Measurements from ENCODE around the gene TCF4.
A peak's percentile ranks its signal among the peaks of the same experiment; 100 is the strongest.

The TCF4 gene

DNA sequence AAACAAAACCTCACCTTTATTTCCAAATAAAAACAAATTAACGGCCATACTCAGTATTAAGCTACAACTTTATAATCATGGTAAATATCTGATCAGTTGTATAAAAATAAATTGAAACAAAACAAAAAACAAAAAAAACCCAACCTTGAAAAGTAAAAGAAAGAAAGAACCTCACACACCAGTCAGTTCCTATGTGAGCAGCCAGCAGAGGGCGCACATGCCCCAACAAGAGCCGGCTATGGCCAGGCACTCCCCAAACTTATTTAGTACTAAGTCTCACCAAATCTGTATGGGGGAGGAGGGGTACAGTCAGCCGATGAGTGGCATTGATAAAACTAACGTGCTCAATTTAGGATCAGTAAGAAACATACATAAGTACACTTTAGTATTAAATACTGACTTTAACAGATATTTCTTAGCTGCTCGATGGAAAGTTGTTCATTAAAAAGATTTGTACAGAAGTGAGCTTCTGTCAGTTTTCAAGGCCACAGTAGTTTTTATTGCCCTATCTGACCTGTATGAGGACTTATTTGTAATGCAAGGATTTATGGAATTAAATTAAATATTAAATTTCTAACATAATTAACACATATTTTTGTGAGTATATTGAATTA lies 172.6 kb downstream of the TCF4 start:
- DNase-seq (ENCODE audit: low read depth in 2 of 3, low spot score in 1 of 3), result peak; percentile 51 to 72 (median 64)

DNA sequence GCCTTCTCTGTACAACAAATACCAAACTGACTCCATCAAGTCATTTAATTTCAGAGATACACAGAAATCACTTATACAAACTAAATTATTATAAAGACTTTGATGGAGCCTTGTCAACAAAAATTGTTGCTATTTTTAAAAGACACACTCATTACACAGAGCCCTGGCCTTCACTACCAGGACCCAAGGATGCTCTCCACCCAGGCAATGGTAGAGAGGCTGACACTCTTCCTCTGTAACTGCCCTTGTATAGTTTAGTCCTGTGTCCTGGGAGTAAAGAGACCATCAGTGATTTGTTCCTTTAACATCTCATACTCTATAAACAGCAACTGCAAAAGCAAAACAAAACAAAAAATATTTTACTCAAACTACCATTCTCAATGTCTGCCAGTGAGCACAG lies 173.5 kb downstream of the TCF4 start:
- no peak for DNase-seq (ENCODE audit: low read depth in 2 of 3, low spot score in 1 of 3)

DNA sequence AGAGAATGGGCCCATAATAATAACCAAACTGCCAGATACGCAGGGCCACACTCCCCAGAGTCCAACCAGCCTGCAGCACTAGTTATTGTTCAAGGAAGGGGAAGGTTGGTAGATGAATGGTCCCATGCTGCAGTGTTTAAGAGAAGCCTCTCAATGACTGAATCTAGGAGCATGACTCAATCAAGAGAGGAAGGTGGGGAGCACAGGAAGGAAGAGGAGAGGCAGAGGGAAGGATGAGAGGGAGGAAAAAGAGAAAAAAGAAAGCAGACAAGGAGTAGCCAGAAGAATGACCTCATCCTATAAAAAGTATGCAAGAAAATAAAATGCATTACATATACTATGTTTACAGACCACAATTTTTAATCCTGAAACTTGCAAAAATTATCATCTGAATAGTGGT lies 174.5 kb downstream of the TCF4 start:
- no peak for DNase-seq (ENCODE audit: low read depth in 2 of 3, low spot score in 1 of 3)

DNA sequence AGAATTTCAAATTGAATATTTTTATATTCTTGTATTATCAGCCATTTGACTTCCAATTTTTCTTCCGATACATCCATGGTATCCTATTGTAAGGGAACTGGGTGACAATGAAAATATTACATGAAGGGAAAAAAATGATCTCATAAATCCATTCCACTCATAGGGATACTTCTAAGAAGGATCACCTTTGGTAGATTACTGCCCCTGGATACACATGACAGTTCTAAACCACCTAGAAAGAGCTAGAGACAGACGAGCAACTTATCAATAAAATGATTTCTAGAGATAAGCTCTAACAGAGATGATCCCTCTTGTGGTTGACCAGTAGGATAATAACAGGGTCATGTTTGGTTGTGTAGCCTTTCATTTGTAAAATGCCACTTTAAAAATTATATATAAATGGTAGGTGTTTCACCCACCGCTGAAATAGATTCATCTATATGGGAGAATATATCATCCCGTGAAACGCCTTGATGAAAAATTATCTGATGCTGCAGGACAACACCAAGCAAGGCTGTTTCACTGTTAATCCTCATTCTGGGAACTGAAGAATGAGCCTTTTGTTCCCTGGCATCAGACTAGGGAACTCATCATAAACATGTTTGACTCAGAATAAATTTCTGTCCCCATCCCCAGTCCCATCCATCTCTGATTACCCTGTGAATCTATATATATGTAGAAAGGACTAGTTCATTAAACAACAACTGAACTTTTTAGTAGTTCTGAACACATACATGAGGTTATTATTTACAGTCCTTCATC lies 180.0 kb downstream of the TCF4 start:
- no peak for DNase-seq (ENCODE audit: low read depth in 2 of 3, low spot score in 1 of 3)

DNA sequence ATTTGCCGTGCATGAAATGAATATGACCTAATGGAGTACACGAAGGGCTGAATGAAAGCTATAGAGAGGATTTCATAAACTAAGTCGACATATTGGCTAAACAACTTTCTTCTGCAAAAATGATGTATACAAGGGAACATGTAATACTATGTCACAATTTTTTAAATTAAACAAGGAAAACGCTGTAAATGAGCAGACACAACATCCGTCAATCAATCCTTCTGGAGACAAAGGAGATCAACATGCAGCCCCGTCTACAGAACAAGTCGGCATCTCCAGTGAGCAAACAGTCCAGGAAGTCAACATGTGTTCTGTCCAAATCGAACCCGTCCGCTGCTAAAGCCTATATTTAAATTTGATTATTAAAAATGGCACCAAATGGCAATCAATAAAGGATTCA lies 180.8 kb downstream of the TCF4 start:
- DNase-seq (ENCODE audit: low read depth in 2 of 3, low spot score in 1 of 3), result no peak

DNA sequence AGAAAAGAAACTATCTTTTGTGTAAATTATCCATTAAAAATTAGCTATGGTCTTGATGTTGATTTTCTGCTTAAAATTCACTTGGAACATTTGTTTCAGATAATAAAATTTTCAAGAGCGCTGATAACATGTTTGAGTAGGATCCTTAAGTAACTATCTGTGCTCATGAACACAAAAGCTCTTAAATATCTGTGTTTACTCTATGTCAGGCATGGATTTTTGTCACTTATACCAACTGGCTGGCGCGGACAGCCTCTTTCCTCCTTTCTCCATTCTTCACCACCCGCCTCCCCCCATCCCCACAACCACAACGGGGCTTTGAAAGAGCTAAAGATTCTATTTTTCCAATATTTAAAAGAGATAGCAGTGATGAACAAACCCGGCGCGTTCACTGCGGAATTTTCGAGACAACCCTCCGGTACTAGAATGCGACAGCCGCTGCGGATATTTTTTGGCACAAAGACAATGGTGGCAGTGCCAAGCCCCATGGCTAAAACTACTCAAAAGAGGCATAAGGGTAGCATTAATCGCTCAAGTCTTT lies 181.5 kb downstream of the TCF4 start:
- DNase-seq (ENCODE audit: low read depth in 2 of 3, low spot score in 1 of 3), result no peak

DNA sequence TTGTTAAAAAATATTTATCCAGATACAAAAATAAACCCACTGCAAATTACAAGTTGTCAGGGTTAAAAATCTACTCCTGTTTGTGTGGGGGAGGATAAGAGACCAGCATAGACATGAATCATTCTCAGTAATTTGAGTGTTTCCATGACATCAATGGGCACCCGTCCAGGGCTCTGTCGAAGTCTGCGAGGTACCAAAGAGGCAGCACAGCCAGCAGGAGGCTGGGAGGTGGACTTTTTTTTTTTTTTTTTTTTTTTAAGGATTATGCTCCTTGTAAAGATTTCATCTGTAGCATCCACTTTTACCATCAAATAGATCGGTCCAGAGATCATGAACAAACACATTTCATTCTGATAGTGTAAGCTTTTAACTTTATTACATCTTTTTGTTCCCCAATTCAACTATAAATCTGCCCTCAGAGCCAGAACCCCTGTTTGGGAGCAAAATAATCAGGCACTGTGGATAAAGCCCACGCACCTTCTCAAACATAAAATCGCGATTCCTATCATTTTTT lies 182.0 kb downstream of the TCF4 start:
- peak in 1 of 3 donors; percentile 0 for DNase-seq (ENCODE audit: low read depth in 2 of 3, low spot score in 1 of 3)

DNA sequence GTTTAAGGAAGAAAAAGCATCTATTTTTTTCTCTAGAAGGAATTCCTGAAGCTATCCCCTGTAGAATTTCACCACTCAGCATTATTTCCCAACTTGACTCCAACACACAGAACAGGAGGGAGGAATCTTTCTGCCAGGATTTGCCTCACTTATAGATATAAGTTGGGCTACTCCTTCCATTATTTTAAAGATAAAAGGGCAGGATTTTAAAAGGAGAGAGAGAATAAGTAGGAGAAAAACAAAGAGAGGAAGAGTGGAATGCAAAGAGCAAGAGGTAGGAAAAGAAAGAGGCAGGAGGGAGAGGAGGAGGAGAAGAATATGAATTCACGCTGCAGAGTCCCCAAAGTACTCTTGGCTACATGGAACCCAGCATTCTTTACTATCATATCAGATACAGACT lies 182.5 kb downstream of the TCF4 start:
- no peak for DNase-seq (ENCODE audit: low read depth in 2 of 3, low spot score in 1 of 3)

DNA sequence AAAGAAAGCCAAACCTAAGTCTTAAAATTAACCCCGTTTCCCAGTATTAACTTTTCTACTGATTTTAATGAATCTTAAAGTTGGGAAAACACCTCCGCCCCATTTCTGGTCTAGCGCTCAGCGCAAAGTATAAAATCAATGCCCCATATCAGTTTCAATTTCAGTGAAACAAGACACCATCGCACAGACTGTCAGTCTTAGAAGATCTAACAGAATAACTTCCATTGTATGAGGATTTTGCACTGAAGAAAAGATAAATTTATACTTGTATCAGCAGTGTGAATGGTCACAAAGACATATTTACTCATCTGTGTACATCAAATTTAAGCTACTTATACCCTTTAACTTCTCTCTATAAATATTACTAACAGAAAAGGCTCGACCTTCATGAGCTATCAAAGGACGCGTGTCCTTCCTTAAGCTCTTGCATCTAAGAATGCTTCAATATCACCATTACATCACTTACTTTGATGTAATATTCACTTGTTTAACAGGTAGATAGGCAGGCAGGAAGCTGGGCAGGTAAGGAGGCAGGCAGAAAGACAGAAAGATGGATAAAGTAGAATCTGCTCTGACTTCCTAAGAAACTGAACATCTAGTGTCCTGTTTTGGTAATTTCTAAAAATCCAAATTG lies 183.0 kb downstream of the TCF4 start:
- no peak for DNase-seq (ENCODE audit: low read depth in 2 of 3, low spot score in 1 of 3)

DNA sequence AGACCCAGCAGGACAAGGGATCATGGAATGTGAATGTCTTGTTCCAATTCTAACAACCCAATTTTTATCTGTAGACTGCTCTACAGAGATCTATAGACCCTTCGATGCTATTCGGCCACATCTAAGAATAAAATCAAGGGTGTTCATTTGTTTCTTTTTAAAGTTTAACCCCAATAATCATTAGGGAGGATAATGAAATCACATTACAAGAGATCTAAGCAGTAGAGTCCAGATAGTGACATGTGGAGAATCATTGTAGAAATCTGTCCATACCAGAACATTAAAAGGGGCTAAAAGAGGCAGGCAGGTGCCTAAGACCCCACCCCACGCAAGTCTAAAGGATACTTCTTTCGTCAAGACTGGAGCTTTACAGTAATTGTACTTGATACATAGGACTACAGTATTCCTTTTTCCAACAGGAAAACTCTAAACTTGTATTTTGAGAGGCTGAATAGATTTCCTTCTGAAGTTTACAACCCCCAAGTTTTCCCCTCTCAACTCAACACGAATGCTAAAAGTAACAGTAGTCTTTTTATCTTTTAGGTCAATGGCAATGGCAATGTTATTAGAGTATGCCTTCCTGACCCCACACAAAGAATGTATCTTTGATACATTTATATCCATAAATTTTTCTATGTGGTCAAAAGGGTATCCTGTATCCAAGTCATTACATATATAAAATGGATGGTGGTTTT lies 183.7 kb downstream of the TCF4 start:
- no peak for DNase-seq (ENCODE audit: low read depth in 2 of 3, low spot score in 1 of 3)

DNA sequence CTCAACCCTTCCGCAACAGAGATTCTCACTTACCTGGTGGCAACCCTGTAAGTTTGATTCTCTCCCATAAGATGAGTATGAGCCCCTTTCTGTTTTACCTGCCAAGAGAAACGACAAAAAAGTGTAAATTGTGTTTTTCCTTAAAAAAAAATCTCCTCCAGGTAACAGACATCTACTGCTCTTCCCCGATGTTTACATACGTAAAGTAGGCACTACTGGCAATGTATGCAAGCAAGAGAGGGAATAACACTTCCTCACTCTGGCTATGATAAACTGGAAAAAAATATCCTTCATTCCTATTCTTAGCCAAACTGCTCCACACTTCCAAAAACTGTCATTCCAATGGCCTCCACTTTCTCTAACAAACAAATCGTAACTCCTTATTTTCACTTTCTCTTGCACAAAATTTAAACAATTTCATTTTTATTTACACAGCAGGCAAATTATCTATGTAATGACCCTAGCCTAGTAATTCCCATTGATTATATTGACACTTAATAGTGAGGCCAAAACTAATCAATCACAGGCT lies 184.5 kb downstream of the TCF4 start:
- DNase-seq (ENCODE audit: low read depth in 2 of 3, low spot score in 1 of 3), result no peak

DNA sequence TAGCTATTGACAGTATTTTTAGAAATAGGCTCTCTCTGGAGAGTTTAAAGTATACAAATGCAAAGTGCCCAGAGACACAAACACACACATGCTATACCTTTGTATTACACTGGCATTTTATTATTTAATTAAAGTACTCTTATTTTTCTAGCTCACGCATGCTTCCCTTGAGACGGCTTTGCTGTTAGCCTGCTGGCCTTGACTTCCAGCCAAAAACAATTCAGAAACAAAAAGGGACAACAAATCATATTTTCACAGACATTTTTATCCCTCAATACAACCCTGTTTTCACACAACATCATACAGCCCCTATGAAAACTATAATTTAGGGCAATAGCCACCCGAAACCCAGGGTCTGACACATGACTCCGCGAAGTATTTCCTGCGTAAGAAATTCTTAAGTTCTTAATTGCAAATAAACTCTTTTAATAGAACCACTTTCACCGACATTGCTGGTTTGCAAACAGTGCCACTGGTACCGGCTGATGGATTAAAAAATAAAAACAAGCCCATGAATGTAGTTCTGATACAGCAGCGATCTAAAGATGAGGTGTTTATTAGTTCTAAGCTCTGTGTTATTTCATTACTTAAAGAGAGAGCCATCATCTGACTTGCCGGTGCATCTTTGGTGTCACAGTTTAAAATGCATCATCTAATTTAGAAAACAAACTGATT lies 185.1 kb downstream of the TCF4 start:
- no peak for DNase-seq (ENCODE audit: low read depth in 2 of 3, low spot score in 1 of 3)

DNA sequence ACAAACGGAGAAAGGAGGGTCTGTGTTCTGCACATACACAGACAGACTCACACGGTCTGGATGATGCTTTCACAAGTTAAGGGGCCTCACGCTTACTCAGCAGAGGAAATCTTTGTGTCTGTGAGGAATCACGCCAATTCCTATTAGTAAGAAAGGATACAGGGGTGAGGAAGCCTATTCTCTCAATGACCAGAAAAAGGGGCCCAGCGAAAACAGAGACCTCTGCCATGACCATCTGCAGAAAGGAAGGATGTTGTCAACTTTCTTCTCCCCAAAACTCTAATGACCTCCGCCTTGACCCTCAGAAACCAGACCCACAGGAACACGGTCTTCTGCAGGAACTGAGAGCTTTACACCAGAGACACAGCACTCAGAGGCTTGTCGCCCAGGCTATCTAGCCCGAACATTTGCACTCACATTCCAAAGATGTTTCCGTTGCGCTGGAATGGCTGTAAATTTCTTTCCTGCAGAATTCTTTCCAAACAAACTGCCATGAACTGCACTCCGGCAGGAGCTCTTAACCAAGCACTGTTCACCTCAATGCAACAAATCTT lies 186.3 kb downstream of the TCF4 start:
- DNase-seq (ENCODE audit: low read depth in 2 of 3, low spot score in 1 of 3), result no peak

DNA sequence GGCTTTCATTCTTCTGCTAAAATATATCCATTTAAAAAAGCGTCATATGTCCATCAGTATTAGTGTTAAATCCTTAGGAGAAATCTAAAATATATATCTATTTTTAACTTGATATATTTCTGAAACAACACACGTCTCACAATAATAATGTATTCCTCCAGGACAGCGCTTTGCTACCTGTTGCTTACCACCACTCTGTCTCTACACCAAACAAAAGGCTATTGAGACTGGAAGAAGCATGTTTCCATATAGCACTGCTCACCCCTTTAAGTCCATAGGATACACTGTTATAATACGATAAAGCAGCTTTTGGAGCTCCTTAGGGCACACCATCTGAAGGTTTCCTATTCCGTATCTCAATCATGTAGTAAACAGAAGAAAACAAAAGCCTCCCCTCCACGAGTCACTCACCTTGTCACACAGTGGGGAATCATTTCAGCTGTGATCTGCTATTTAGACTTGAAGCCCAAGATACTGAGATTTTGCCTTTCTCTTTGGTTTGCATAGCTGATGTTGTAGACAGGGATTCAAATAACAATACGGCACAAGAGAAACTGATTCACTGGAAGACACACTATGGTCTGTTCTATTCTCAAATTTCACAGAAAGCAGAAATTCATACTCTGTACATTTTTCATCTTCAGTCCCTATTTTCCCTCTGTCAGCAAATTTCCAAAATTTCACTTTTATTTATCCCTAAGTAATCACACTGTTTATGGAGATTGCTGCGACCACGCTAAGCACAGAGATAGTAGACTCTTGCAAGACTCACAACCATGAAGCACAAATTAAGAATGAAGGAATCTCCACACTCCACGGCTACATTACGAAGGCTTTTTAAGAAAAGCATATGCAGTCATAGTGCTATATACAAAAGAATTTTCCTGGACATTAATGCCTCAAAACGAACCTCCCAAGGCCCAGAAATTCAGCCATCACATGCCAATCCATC lies 187.1 kb downstream of the TCF4 start:
- no peak for DNase-seq (ENCODE audit: low read depth in 2 of 3, low spot score in 1 of 3)

DNA sequence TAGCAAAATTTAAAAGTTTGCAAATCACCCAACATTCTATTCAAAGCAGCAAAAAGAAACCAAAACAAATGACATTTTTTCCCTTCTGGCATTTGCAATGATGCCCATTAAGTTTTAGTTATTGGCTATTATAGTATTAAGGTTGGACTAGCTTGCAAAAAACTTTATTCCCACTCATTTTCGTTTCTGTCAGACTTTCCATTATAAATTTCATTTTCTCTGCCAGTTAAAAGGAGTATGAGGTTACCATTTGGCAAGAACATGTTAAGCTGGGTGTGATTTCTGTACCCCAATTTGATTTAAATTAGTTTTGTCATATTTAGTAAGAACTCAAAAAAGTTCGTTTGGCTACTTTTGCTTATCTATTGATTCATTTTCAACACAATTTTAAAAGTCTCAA lies 187.9 kb downstream of the TCF4 start:
- no peak for DNase-seq (ENCODE audit: low read depth in 2 of 3, low spot score in 1 of 3)

DNA sequence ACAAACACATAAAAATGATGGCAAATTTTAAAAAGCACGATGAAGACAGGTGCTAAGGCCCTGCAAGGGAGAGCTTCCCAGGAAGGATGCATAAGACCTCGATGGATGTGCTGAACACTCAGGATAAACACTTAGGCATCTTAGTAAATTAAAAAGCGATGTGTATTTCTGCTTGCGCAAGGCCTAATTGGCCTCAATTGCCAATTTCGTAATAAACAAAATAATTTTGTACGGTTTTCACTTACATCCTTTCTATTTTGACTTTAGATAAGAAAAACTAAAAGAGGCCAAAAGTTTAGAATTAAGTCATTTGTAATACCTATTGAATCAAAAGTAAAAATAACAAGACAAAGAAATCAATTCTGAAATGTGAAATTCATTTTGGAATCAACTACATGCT lies 189.1 kb downstream of the TCF4 start:
- DNase-seq (ENCODE audit: low read depth in 2 of 3, low spot score in 1 of 3), result no peak

DNA sequence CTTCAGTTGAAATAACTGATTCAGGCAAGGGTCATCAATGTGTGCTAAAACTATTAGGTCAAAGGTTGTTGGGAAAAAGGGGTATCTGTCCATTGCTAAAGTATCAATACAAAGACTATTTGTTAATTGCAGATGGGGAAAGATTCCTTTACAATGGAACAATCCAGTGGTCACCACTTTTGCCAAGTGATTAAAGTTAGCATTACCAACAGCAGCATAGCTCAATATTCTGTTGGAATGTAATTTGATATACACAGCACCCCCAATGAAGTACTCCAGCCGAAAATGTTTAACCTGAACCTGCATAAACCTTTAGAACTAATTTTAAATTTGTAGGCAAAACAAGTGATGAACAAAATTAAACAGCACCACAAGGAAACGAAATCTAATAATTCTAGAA lies 191.0 kb downstream of the TCF4 start:
- no peak for DNase-seq (ENCODE audit: low read depth in 2 of 3, low spot score in 1 of 3)

DNA sequence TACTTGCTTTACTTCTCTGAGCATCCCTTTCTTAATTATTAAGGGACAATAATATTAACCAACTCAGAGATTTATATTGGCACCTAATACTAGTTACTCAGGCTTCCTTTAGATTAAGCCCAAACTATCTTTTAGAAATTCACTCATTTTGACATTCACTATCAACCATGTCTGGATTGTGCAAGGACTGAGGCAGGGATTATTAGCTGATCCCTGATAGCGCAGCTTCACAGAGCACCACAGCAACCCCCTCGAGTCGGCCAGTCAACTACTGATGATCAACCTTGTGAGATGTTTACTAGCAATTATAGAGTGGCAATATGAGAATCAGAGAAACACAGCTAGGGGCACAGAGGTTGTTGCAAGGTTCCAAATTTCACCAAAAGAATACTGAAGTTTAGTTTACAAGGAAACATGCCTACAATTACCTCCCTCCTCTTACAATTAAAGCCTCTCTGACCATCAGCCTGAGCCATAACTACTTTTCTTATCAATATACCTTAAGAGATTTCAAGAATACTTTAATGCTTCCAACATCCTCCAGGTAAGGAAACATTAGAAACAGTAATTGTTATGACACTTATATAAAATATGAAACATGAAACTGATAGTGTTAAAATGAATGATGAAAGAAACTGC lies 191.6 kb downstream of the TCF4 start:
- DNase-seq (ENCODE audit: low read depth in 2 of 3, low spot score in 1 of 3), result no peak

DNA sequence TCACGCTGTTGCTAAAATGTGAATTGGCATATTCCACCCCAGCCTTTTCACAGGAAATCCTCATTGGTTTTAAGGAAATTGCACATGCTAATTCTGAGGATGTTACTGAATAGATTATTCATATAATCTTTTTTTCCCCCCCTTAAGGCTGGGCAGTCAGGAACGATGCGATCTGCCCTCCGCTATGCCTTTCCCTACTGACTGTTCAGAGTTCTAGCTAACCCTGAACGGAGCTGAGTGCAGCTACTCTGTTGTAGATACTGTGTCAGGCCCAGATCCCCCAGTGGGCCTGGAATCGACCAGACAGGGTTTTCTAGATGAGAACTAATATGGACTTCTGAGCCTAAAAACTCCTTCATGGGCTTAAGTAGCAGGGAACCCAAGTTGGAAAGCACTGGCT lies 192.2 kb downstream of the TCF4 start:
- DNase-seq (ENCODE audit: low read depth in 2 of 3, low spot score in 1 of 3), result no peak

Data from stimulated activated CD4-positive, alpha-beta T cell treated with anti-CD3 and anti-CD28 coated beads, Interleukin-12 subunit alpha, Interleukin-12 subunit beta, amount 100 ng/mL, for 48 hours (primary cell).